CD4-positive, alpha-beta memory T cell (primary cell): ENCODE measurements around the gene IFI16. TPM values are rescaled to one million over a fixed set of nuclear protein-coding genes. Genes with fewer than 3 reads are reported as not detected.
A peak's percentile ranks its signal among the peaks of the same experiment; 100 is the strongest.

ENCODE experiments used
- CTCF ChIA-PET: fragments of 350-600 bp; sonication (Branson Sonifier 250); formaldehyde crosslinking; loops from one replicate; lab custom pipeline; 2021; ENCODE audit warnings: inconsistent platforms; ENCODE audit not compliant: partially characterized antibody; lab: Charles Lee
- POLR2A ChIA-PET: fragments of 350-600 bp; sonication (Branson Sonifier 250); formaldehyde crosslinking; loops from one replicate; lab custom pipeline; 2021; ENCODE audit not compliant: partially characterized antibody; lab: Charles Lee
- DNase-seq, 5 donors: peaks; one replicate each; pipeline versions ENCODE4 v3.0.0 to v3.0.0-alpha.2; 2020 to 2022; ENCODE audit warnings: mixed read lengths in 1 of 5
- H3K27ac ChIP-seq: one replicate; pipeline ENCODE4 v1.7.0; 2013; ENCODE audit warnings: low read depth, low read length
- H3K27me3 ChIP-seq: 2 replicates; pipeline ENCODE4 v1.7.0; 2013; ENCODE audit warnings: mild to moderate bottlenecking, low read length, moderate library complexity; ENCODE audit not compliant: insufficient read depth
- H3K36me3 ChIP-seq: 2 replicates; pipeline ENCODE4 v1.7.0; 2013; ENCODE audit warnings: mild to moderate bottlenecking, low read length, moderate library complexity; ENCODE audit not compliant: insufficient read depth
- H3K4me1 ChIP-seq: 2 replicates; pipeline ENCODE4 v1.7.0; 2013; ENCODE audit warnings: mild to moderate bottlenecking, low read length, moderate library complexity; ENCODE audit not compliant: insufficient read depth
- H3K4me3 ChIP-seq, 2 donors: one replicate each; pipeline ENCODE4 v1.7.0; 2013; ENCODE audit warnings: low read length in 2 of 2, mild to moderate bottlenecking in 1 of 2
- H3K9me3 ChIP-seq, 2 donors: one replicate each; pipeline ENCODE4 v1.7.0; 2013; ENCODE audit warnings: low read length in 2 of 2, control low read depth in 1 of 2; ENCODE audit not compliant: control insufficient read depth in 1 of 2
- H3K27ac Mint-ChIP-seq, 7 donors: one replicate each; pipeline ENCODE4 v1.8.0; 2020 to 2021; ENCODE audit warnings: mixed read lengths in 7 of 7, mild to moderate bottlenecking in 6 of 7, inconsistent platforms in 3 of 7, moderate library complexity in 3 of 7
- H3K27me3 Mint-ChIP-seq, 2 donors: one replicate each; pipeline ENCODE4 v1.8.0; 2020 to 2021; ENCODE audit warnings: mixed read lengths in 2 of 2
- H3K36me3 Mint-ChIP-seq, 2 donors: one replicate each; pipeline ENCODE4 v1.8.0; 2020 to 2021; ENCODE audit warnings: mixed read lengths in 2 of 2, inconsistent platforms in 1 of 2, mild to moderate bottlenecking in 1 of 2
- H3K4me1 Mint-ChIP-seq, 4 donors: one replicate each; pipeline ENCODE4 v1.8.0; 2020 to 2021; ENCODE audit warnings: mixed read lengths in 4 of 4, mild to moderate bottlenecking in 1 of 4
- H3K4me3 Mint-ChIP-seq, 8 donors: one replicate each; pipeline ENCODE4 v1.8.0; 2020 to 2021; ENCODE audit warnings: mixed read lengths in 8 of 8, mild to moderate bottlenecking in 7 of 8, moderate library complexity in 6 of 8, inconsistent platforms in 3 of 8
- H3K9me3 Mint-ChIP-seq, 8 donors: one replicate each; pipeline ENCODE4 v1.8.0; 2020 to 2021; ENCODE audit warnings: mixed read lengths in 8 of 8, mild to moderate bottlenecking in 5 of 8, inconsistent platforms in 3 of 8, moderate library complexity in 1 of 8
- intact Hi-C: fragments of 100-400 bp; cut with micrococcal nuclease; formaldehyde crosslinking; loops from one replicate; pipeline ENCODE4 v1.15.1; 2023
- polyA plus RNA-seq, 2 donors: library from polyadenylated mRNA; unstranded; fragments of 300-500 nt; fragmentation: Illumina TruSeq; gene quantifications; one replicate each; pipeline ENCODE4 v1.2.3, GENCODE V29; 2021
- total RNA-seq, 2 experiments: library from RNA; stranded (reverse); gene quantifications; one replicate each; pipeline ENCODE4 v1.2.3, GENCODE V29; 2021

The IFI16 gene
- total and polyA plus RNA-seq, 4 experiments from 2014 or later: 53.2 to 162 (median 146) TPM

DNA sequence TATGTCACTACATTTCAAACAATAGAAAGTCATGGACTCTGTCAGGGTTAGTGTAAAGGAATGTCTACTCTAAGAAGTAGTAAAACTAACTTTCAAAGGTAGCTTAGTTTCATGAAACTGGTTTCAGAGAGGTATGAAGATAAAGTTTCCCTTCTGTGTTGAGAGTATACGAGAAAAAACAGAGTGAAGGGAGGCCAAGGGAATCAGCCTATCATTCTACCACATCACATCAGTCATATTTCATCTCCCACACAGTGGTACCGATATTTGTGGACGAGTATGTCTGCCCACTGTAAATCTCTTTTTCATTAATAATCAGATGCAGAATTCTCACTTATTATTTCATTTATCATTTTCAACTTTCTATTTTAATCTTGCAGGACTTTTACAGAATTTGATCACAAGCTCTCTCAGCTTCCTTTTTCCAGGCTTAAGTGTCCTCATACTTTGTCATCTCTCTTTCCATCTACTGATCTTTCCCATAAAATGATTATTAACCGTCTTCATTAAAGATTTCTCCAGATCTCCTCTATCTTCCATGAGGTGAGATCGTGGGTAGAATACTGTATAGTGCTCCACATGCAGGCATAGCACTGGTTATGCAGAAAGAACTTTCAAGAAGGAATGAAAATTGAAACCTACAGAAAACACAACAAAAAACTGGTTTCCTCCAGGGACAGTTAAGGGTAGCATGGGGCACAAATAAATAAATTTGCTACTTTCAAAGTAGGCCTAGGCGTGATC lies 11.5 kb upstream of the IFI16 start:
- ChIA-PET POLR2A (interaction anchor here (1.0 to 2.9 kb wide), 5 partner anchors 11 to 70 kb away, joined by 3 to 27 read pairs (median 4); partner anchors contain the start of gene IFI16), CTCF (interaction anchor here (0.6 to 3.1 kb wide), 25 partner anchors 9 to 795 kb away, joined by 3 to 38 read pairs (median 4); partner anchors contain the start of gene AIM2)
- Mint-ChIP-seq H3K27me3 (no peaks in the 10 kb centered on the region), H3K9me3 (peaks cover 0 to 14% (median 2%) of the 10 kb centered on the region in 8 donors), H3K4me1 (peaks cover 32 to 42% (median 37%) of the 10 kb centered on the region in 4 donors), H3K36me3 (peaks cover 12 to 14% of the 10 kb centered on the region in 2 donors), H3K27ac (peak overlapping the region; percentile 24 to 93 (median 82)), H3K4me3 (peak overlapping the region in 7 of 8 donors; percentile 64 to 89 (median 76))
- no peak for DNase-seq
- H3K27ac ChIP-seq: no peak overlapping the region
- no peaks in the 10 kb centered on the region for H3K9me3 ChIP-seq
- peaks cover 33% of the 10 kb centered on the region for H3K4me1 ChIP-seq
- no peak overlapping the region for H3K4me3 ChIP-seq
- intact Hi-C loops: loop anchor here (1.0 to 2.0 kb wide), 8 partner anchors 11 to 795 kb away; partner anchors contain the start of genes AIM2 and IFI16
- no peaks in the 10 kb centered on the region for H3K27me3 ChIP-seq
- H3K36me3 ChIP-seq: no peaks in the 10 kb centered on the region

DNA sequence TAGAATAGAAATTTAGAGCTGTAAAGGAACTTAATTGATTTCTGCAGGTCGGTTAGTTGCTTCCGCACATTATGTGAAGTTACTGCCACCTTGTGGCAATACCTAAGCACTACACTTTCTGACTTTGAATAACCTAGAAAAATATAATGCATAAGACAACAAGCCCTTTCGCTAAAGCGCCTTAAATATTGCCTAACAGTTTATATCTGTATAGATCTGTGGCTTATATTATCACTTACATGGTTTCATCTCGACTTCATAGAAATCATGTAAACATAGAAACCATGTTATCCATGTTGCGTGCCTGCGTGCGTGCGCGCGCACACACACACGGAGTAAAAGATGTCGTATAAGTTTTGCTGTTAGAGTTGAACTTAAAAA lies 10.9 kb upstream of the IFI16 start:
- Histone ChIP-seq H3K36me3 (no peaks in the 10 kb centered on the region), H3K4me1 (peaks cover 33% of the 10 kb centered on the region), H3K27ac (no peak overlapping the region), H3K27me3 (no peaks in the 10 kb centered on the region), H3K4me3 (no peak overlapping the region), H3K9me3 (no peaks in the 10 kb centered on the region)
- ChIA-PET POLR2A (interaction anchor here (1.0 to 2.9 kb wide), 5 partner anchors 10 to 70 kb away, joined by 3 to 27 read pairs (median 4); partner anchors contain the start of gene IFI16), CTCF (interaction anchor here (0.7 to 3.1 kb wide), 23 partner anchors 9 to 795 kb away, joined by 3 to 38 read pairs (median 4); partner anchors contain the start of gene AIM2)
- peak overlapping the region in 7 of 8 donors; percentile 64 to 89 (median 76) for H3K4me3 Mint-ChIP-seq
- peak; percentile 63 to 72 (median 71) for DNase-seq
- peaks cover 6 to 8% of the 10 kb centered on the region in 2 donors for H3K36me3 Mint-ChIP-seq
- intact Hi-C loops: loop anchor here (1.0 to 2.0 kb wide), 8 partner anchors 11 to 795 kb away; partner anchors contain the start of genes AIM2 and IFI16
- peaks cover 0 to 8% (median under 1%) of the 10 kb centered on the region in 8 donors for H3K9me3 Mint-ChIP-seq
- H3K27ac Mint-ChIP-seq: peak overlapping the region in 5 of 7 donors; percentile 24 to 93 (median 93)
- peaks cover 32 to 42% (median 37%) of the 10 kb centered on the region in 4 donors for H3K4me1 Mint-ChIP-seq
- H3K27me3 Mint-ChIP-seq: no peaks in the 10 kb centered on the region

DNA sequence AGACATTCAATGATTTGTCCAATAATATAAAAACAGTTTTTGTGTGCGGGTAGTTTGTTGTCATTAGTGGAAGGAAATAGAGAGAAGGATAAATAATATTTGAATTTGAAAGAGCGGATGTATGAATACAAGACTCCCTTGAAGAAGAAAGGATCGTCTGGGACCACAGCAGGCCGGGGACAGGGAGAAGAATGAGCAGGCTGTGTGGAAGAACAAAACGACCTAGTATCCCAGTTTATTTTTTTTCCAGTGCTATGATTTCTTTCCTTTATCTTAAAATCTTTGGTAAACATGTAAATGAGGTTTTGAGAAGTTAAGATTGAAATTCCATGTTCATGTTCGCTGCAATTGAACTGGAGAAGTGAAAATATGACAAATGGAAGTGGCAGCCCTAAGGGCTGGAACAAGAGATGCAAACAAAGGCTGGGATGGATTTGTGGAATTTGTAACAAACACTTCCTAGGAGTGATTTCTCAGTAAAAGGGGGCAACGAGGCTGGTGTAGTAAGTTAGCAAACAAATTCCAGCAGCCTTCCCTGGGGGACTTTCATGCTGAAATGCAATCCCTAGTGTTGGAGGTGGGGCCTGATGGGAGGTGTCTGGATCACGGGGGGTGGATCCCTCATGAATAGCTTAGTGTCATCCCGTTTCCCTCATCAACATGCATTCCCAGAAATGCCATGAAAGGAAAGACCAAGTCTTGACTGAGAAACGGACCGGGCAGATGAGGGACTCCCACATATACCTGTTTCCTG lies 10.2 kb upstream of the IFI16 start:
- Mint-ChIP-seq H3K27me3 (no peaks in the 10 kb centered on the region), H3K27ac (no peak overlapping the region), H3K36me3 (peaks cover 3% of the 10 kb centered on the region in 2 donors), H3K4me1 (peaks cover 32 to 42% (median 36%) of the 10 kb centered on the region in 4 donors), H3K4me3 (no peak overlapping the region), H3K9me3 (peaks cover 0 to 4% (median 0%) of the 10 kb centered on the region in 8 donors)
- H3K27ac ChIP-seq: no peak overlapping the region
- no peaks in the 10 kb centered on the region for H3K9me3 ChIP-seq
- no peak overlapping the region for H3K4me3 ChIP-seq
- no peak for DNase-seq
- no peaks in the 10 kb centered on the region for H3K27me3 ChIP-seq
- CTCF ChIA-PET: interaction anchor here (0.8 to 2.9 kb wide), 4 partner anchors 9 to 796 kb away, joined by 3 to 19 read pairs (median 4); no protein-coding TSS in a partner anchor
- intact Hi-C loops: loop anchor here (2.0 kb wide), 1 partner anchor 77 kb away; the partner anchor contains the start of gene AIM2
- peaks cover 33% of the 10 kb centered on the region for H3K4me1 ChIP-seq
- H3K36me3 ChIP-seq: no peaks in the 10 kb centered on the region
- POLR2A ChIA-PET: interaction anchor here (1.2 kb wide), 1 partner anchor 9 kb away, joined by 7 read pairs; no protein-coding TSS in a partner anchor

DNA sequence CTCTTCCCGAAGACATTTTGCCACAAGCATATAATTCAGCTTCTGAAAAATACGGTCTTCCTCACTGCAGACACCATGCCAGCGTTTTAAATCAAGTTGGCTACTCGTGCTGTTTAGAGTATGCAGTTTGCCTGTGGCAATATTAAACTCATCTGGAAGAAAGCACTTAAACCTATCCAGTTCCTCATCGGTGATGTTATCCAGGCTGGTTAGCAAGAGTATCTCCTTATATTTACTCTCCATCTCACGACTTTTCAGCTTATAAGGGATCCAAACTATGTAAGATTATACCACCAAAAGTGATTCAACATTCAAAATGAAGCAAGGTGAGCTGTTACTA lies 9.7 kb upstream of the IFI16 start:
- H3K36me3 Mint-ChIP-seq: no peaks in the 10 kb centered on the region
- peaks cover 29 to 37% (median 34%) of the 10 kb centered on the region in 4 donors for H3K4me1 Mint-ChIP-seq
- Histone ChIP-seq H3K36me3 (no peaks in the 10 kb centered on the region), H3K27me3 (no peaks in the 10 kb centered on the region), H3K4me1 (peaks cover 33% of the 10 kb centered on the region), H3K27ac (no peak overlapping the region), H3K9me3 (no peaks in the 10 kb centered on the region), H3K4me3 (no peak overlapping the region)
- ChIA-PET POLR2A (interaction anchor here (1.2 kb wide), 1 partner anchor 9 kb away, joined by 7 read pairs; no protein-coding TSS in a partner anchor), CTCF (interaction anchor here (0.6 to 2.9 kb wide), 5 partner anchors 8 to 796 kb away, joined by 3 to 19 read pairs (median 3); partner anchors contain the start of gene CD1A)
- no peak overlapping the region for H3K27ac Mint-ChIP-seq
- DNase-seq: no peak
- no peaks in the 10 kb centered on the region for H3K27me3 Mint-ChIP-seq
- intact Hi-C loops: no loop called here
- H3K4me3 Mint-ChIP-seq: no peak overlapping the region
- H3K9me3 Mint-ChIP-seq: no peaks in the 10 kb centered on the region

DNA sequence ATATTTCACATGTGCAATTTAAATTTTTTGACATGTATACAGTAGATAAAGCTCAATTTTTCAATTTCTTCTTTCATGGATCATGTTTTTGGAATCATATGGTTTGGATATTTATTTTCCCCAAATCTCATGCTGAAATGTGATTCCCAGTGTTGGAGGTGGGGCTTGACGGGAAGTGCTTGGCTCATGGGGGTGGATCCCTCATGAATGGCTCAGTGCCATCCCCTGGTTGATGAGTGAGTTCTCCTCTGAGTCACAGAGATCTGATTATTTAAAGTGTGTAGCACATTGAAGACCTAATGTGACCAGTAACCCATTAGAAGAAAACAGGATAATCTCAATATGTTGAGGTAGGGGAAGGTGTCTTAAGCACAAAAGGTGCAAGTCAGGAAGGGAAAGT lies 9.1 kb upstream of the IFI16 start:
- H3K27me3 Mint-ChIP-seq: no peaks in the 10 kb centered on the region
- ChIA-PET POLR2A (interaction anchor here (1.2 to 1.4 kb wide), 2 partner anchors 8 to 9 kb away, joined by 6 to 7 read pairs; partner anchors contain the start of gene IFI16), CTCF (interaction anchor here (0.6 to 2.9 kb wide), 4 partner anchors 70 to 797 kb away, joined by 3 to 19 read pairs (median 4); partner anchors contain the start of gene CD1A)
- no peaks in the 10 kb centered on the region for H3K9me3 Mint-ChIP-seq
- no peak overlapping the region for H3K27ac Mint-ChIP-seq
- intact Hi-C loops: no loop called here
- Histone ChIP-seq H3K27ac (no peak overlapping the region), H3K4me1 (peaks cover 31% of the 10 kb centered on the region), H3K4me3 (no peak overlapping the region), H3K27me3 (no peaks in the 10 kb centered on the region), H3K9me3 (no peaks in the 10 kb centered on the region), H3K36me3 (no peaks in the 10 kb centered on the region)
- H3K36me3 Mint-ChIP-seq: no peaks in the 10 kb centered on the region
- H3K4me3 Mint-ChIP-seq: no peak overlapping the region
- DNase-seq: no peak
- H3K4me1 Mint-ChIP-seq: peaks cover 28 to 36% (median 31%) of the 10 kb centered on the region in 4 donors

DNA sequence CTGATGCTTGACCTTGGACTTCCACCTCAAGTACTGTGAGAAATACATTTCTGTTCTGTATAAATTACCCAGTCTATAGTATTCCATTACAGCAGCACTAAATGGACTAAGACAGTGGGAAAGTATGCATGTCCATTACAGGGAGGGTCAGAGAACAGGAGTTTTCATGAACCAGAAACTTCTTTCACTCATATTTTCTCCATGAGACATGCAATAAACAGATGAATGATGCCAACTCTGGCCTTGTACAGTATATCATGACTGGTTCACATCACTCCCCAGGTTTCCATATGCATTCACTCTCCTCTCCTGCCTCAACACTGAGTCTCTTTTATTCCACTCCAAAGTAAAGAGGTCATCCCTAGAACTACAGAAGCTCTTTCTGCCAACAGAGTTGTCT lies 4.5 kb upstream of the IFI16 start:
- CTCF ChIA-PET: no interaction called here
- H3K4me3 ChIP-seq: no peak overlapping the region
- Mint-ChIP-seq H3K9me3 (no peaks in the 10 kb centered on the region), H3K4me1 (peaks cover 21 to 38% (median 30%) of the 10 kb centered on the region in 4 donors), H3K4me3 (no peak overlapping the region), H3K36me3 (peaks cover 2 to 4% of the 10 kb centered on the region in 2 donors), H3K27ac (peak overlapping the region in 2 of 7 donors; percentile 4 to 65), H3K27me3 (no peaks in the 10 kb centered on the region)
- H3K27ac ChIP-seq: no peak overlapping the region
- no peaks in the 10 kb centered on the region for H3K27me3 ChIP-seq
- no peaks in the 10 kb centered on the region for H3K36me3 ChIP-seq
- no peaks in the 10 kb centered on the region for H3K9me3 ChIP-seq
- POLR2A ChIA-PET: no interaction called here
- DNase-seq: no peak
- intact Hi-C loops: no loop called here
- peaks cover 21% of the 10 kb centered on the region for H3K4me1 ChIP-seq
